Cerebellar cortex (tissue), 1 donor: ENCODE measurements around the gene HBZ.
A peak's percentile ranks its signal among the peaks of the same experiment; 100 is the strongest.
"Not testable (repeated sequence)": the region's sequence is repeated elsewhere in the genome, so short reads cannot be mapped to it uniquely, and the experiment has no call there.

Experiments
- DNase-seq: peaks from one replicate; pipeline ENCODE4 v3.0.0-alpha.2; 2015; ENCODE audit warnings: low spot score

Gene HBZ

GRCh38 chr16:179211-180092 lies 27.0 kb downstream of the HBZ start:
- no peak for DNase-seq

DNA sequence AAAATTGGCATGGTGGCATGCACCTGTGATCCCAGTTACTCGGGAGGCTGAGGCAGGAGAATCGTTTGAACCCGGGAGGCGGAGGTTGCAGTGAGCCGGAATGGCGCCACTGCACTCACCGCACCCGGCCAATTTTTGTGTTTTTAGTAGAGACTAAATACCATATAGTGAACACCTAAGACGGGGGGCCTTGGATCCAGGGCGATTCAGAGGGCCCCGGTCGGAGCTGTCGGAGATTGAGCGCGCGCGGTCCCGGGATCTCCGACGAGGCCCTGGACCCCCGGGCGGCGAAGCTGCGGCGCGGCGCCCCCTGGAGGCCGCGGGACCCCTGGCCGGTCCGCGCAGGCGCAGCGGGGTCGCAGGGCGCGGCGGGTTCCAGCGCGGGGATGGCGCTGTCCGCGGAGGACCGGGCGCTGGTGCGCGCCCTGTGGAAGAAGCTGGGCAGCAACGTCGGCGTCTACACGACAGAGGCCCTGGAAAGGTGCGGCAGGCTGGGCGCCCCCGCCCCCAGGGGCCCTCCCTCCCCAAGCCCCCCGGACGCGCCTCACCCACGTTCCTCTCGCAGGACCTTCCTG lies 27.7 kb downstream of the HBZ start, which contains the start of gene HBQ1:
Gene HBQ1, plus strand, starts transcription at position 359 of the 575 bp plus-strand sequence. Its CDS starts 28 bp downstream, at position 387.
- no peak for DNase-seq

DNA sequence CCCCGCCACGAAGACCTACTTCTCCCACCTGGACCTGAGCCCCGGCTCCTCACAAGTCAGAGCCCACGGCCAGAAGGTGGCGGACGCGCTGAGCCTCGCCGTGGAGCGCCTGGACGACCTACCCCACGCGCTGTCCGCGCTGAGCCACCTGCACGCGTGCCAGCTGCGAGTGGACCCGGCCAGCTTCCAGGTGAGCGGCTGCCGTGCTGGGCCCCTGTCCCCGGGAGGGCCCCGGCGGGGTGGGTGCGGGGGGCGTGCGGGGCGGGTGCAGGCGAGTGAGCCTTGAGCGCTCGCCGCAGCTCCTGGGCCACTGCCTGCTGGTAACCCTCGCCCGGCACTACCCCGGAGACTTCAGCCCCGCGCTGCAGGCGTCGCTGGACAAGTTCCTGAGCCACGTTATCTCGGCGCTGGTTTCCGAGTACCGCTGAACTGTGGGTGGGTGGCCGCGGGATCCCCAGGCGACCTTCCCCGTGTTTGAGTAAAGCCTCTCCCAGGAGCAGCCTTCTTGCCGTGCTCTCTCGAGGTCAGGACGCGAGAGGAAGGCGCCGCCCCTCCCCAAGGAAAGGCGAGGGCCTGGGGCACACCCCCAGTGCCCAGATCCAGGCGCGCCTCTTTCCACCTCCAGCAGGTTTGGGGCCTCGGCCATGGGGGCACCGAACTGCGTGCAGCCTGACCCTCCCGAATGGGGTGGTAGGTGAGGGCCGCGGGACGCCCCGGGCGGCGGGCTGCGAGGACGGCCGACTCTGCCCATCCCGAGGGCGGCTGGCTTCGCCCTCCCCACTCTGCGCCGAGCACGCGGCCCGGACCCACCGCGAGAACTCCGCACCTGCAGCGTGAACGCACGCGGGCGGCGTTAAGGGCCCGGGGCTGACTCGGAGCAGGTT lies 28.5 kb downstream of the HBZ start:
- DNase-seq = peak; percentile 67

- DNase-seq = peak; percentile 23
Measured at GRCh38 chr16:181565-182021, 29.1 kb downstream of the HBZ start.

GRCh38 chr16:183005-183404 lies 30.6 kb downstream of the HBZ start:
- DNase-seq = peak; percentile 29

DNA sequence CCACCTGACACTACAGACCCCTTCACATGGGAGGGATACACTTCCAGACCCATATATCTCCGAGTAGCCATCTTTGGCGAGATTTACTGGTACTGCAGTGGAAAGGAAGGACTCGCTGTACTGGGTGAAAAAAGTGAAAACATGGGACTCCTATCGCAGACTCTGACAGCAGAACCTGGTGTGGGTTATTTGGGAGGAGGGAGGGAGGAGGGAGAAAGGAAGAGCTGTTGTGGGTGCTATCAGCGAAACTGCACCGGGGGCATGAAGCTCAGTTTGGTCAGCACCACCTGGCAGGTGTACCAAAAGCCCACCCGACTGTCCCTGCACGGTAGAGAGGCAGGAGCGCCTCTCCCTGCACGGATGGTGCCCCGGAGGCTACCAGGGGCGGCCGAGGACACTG lies 32.8 kb downstream of the HBZ start:
- no peak for DNase-seq

GRCh38 chr16:185691-186090 lies 33.2 kb downstream of the HBZ start:
- DNase-seq = no peak

DNA sequence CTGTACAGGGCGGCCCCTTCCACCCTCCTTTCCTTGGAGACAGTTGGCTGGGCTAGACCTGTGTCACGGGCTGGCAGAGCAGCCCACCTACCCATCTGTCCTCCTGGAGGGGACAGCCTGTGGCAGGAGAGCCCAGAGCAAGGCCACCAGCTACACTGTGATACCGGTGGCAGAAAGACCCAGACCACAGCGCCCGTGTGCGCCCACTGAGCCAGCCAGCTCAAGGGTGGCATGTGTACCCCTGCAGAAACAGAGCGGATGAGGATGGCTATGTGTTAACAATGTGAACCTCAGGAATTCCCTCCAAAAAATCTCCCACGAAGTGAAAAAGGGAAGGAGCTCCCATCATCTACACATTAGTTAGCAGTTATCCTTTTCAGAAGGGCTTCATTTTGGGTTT lies 34.9 kb downstream of the HBZ start:
- DNase-seq = no peak

- no peak for DNase-seq
Measured at GRCh38 chr16:188674-189073, 36.2 kb downstream of the HBZ start.

- DNase-seq = no peak
Measured at GRCh38 chr16:189604-190186, 37.3 kb downstream of the HBZ start.

DNA sequence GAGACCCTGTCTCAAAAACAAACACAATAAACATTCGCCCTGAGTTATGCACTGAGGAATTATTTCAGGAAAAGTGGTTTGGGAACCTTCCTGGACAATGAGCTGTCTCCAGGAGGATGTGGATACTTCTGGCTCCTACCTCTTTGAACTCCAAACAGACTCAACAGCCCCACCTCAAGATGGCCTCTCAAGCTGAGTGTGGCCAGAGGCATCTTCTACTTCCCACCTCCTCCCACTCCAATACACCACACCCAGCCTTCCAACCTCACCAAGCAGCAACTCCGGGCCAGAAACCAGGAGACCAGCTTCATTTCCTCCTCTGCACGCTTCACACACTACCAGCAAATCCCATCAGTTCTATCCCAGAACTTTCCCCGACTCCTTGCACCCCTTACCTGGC lies 39.4 kb downstream of the HBZ start:
- DNase-seq = no peak

GRCh38 chr16:192686-193085 lies 40.2 kb downstream of the HBZ start:
- DNase-seq = no peak

DNA sequence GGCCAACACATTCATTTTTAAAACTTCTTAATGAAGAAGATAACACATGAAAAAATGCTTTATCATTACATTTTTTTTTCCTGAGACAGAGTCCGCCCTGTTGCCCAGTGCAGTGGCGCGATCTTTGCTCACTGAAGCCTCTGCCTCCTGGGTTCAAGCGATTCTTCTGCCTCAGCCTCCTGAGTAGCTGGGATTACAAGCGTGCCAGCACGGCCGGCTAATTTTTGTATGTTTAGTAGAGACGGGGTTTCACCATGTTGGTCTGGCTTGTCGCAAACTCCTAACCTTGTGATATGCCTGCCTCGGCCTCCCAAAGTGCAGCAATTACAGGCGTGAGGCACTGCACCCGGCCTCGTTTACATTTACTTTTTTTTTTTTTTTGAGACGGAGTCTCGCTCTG lies 41.0 kb downstream of the HBZ start:
- DNase-seq = no peak

DNA sequence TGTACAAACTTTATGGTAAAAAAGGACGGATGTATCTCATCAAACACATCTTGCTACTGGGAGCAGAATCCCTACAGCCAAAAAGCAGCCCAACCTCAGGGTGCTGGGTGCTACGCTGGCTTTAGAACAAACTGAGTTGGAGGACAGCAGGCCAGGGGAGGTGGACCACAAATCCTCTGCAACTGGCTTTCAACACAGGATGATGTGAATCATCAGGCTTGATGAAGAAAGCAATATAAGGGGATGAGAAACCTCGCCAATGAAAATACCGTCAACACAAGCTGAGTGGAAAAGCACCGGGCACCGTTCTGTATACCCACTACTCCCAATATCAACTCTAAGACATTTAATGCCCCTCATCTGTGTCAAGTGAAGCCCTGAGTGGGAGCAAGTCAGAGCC lies 42.1 kb downstream of the HBZ start:
- no peak for DNase-seq

- DNase-seq = no peak
Measured at GRCh38 chr16:200388-200787, 47.9 kb downstream of the HBZ start.

DNA sequence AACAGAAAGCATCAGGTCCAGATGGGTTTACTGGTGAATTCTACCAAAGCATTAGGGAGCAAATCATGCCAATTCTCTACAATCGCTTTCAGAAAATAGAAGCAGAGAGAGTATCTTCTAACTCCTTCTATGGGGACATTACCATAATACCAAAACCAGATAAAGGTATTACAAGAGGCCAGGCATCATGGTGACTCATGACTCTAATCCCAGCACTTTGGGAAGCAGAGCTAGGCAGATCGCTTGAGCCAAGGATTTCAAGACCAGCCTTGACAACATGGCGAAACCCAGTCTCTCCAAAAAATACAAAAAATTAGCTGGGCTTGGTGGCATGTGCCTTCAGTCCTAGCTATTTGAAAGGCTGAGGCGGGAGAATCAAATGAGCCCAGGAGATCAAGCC lies 50.8 kb downstream of the HBZ start:
- no peak for DNase-seq

DNA sequence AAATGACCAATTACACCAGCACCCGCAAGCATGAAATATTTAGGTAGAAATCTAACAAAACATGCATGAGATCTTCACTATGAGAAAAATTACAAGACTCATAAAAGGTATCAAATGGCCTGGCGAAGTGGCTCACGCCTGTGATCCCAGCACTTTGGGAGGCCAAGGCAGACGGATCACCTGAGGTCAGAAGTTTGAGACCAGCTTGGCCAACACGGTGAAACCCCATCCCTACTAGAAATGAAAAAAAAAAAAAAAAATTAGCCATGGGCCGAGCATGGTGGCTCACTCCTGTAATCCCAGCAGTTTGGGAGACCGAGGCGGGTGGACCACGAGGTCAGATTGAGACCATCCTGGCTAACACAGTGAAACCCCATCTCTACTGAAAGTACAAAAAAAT lies 51.6 kb downstream of the HBZ start:
- not testable (repeated sequence) for DNase-seq
